GM12873 (cell line): ENCODE data around the gene SCYL2.

Experiments
- TF ChIP-seq, protein P1 (sequence below): IDR thresholded peaks from 2 replicates; pipeline ENCODE4 v1.5.1; 2012; ENCODE audit warnings: low read depth, mild to moderate bottlenecking, moderate library complexity, low read length, control low read depth; ENCODE audit not compliant: insufficient read depth; ENCODE audit errors: missing control alignments

SCYL2 gene, protein sequence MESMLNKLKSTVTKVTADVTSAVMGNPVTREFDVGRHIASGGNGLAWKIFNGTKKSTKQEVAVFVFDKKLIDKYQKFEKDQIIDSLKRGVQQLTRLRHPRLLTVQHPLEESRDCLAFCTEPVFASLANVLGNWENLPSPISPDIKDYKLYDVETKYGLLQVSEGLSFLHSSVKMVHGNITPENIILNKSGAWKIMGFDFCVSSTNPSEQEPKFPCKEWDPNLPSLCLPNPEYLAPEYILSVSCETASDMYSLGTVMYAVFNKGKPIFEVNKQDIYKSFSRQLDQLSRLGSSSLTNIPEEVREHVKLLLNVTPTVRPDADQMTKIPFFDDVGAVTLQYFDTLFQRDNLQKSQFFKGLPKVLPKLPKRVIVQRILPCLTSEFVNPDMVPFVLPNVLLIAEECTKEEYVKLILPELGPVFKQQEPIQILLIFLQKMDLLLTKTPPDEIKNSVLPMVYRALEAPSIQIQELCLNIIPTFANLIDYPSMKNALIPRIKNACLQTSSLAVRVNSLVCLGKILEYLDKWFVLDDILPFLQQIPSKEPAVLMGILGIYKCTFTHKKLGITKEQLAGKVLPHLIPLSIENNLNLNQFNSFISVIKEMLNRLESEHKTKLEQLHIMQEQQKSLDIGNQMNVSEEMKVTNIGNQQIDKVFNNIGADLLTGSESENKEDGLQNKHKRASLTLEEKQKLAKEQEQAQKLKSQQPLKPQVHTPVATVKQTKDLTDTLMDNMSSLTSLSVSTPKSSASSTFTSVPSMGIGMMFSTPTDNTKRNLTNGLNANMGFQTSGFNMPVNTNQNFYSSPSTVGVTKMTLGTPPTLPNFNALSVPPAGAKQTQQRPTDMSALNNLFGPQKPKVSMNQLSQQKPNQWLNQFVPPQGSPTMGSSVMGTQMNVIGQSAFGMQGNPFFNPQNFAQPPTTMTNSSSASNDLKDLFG

DNA sequence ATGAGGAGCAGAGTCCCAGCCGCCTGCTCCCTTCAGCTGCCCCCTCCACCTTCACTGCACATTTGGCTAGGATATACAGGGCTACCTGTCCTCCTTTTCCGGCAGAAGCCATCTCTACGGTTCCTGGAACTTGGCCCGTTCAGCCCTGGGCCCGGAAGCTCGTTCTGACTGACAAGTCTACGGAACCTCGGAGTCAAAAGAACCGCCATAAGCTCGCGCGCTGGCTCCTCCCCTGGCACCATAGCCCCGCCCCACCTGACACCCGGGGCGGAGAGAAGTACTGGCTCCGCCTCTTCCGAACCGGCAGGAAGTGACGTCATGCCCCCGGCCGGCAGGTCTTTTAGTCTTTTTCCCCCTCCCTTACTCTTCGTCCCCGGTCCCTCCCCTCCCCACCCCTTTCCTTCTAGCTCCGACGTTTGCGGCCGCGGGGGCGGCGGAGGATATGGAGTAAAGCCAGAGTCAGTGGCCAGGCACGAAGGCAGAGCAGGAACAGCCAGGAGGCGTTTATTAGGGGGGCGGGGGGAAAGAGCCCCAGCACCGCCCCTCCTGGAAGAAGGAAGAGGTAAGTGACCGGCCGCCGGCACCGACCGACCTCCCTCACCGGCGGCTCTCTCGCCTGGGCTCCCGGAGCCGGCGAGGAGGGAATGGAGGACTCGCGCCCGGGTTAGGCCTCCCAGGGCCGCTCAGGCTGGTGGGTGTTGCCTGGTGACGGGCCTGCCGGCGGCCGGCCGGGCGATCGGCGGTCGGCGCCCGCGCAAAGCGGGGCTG, at the start of gene SCYL2, which contains the start of gene DEPDC4:
Gene SCYL2 (plus strand): TSS at position 343 of the 768 bp plus-strand sequence. CDS start 15,794 bp downstream, outside the sequence.
Gene DEPDC4 (minus strand): TSS at position 245 of the 768 bp plus-strand sequence. CDS start 3 bp downstream, at position 242.
- TF ChIP-seq, protein P1, sequence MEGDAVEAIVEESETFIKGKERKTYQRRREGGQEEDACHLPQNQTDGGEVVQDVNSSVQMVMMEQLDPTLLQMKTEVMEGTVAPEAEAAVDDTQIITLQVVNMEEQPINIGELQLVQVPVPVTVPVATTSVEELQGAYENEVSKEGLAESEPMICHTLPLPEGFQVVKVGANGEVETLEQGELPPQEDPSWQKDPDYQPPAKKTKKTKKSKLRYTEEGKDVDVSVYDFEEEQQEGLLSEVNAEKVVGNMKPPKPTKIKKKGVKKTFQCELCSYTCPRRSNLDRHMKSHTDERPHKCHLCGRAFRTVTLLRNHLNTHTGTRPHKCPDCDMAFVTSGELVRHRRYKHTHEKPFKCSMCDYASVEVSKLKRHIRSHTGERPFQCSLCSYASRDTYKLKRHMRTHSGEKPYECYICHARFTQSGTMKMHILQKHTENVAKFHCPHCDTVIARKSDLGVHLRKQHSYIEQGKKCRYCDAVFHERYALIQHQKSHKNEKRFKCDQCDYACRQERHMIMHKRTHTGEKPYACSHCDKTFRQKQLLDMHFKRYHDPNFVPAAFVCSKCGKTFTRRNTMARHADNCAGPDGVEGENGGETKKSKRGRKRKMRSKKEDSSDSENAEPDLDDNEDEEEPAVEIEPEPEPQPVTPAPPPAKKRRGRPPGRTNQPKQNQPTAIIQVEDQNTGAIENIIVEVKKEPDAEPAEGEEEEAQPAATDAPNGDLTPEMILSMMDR, result no peak

DNA sequence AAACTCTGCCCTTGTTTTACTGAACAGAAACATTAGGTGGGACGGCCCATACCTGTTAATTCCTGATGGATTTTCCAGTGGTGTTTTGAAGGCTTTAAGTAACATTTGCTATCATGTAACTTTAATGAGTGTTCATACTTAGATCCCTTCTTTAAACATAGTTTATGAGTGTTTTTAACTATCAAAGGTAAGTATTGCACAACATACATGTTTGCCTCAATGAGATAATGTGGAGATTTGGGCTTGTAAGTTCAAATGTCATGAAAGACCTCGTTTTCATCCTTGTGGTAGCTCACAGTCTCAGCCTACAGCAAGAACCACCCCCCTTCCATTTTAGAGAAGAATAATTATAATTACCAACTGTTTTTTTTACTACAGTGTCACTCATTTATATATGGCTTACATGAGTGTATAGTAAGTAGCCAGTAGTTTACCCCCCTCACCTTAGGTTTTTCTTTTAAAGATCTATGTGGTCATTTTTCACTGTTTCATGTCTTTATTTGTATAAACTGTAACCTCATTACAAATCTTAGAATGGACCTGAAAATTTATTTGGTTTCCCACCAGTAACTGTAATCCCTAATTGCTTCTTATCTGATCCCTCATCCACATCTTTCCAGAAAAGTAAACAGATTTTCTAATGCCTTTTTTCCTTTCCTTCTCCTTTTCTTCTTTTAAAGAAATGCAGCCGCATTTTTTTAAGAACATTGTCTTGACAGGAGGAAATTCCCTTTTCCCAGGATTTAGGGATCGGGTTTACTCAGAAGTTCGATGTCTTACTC, 47.5 kb upstream of the SCYL2 start:
- TF ChIP-seq, protein P1, result no peak

DNA sequence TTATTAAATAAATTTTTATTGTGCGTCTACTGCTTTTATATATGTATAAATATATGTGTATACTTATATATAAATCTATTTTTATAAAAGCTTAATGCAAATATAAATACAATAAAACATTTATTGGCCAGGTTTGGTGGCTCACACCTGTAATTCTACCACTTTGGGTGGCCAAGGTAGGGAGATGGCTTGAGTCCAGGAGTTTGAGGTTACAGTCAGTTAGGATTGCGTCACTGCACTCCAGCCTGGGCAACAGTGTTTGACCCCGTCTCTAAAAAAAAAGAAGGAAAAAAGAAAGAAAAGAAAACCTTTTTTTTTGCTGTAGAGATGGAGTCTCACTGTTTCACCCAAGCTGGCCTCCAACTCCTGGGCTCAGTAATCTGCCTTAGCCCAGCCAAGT, 45.5 kb upstream of the SCYL2 start:
- TF ChIP-seq, protein P1, result no peak

DNA sequence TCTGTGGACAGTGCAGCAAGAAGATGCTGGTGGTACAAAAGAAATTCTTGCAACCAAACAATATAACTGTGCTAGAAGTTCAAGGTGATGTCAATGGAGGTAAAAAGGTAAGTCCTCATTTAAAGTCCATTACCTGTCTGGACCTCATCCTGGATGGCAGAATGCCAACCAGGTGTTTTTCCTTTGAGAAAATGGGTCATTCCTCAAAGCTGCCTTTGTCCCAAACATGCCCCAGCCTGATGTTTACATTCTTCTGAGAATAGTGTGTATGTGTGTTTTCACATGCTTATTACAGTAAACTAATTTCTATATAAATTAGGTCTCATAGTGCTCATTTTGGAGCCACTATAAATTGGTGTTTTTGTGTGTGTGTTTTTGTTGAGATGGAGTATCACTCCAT, 41.5 kb upstream of the SCYL2 start:
- TF ChIP-seq, protein P1, result no peak

DNA sequence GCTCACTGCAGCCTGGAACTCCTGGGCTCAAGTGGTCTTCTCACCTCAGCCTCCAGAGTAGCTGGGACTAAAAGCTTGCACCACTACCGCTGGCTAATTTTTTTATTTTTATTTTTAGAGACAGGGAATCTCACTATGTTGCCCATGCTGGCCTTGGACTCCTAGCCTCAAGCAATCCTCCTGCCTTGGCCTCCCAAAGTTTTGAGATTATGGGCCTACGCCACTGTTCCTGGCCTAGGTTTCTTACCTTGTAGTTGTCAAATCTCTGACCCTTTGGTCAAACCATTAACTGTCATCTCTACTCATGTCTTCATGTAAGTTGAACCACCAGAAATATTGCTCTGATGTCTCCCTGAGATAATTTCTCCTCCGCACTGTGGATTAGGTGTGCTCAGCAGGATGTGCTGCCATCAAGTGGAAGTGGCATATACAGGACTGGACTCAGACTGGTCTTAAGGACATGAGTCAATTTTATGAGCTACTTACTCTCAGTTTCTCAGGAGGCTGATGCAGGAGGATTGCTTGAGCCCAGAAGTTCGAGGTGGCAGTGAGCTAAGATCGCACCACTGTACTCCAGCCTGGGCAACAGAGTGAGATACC, 37.8 kb upstream of the SCYL2 start:
- TF ChIP-seq, protein P1, result no peak

DNA sequence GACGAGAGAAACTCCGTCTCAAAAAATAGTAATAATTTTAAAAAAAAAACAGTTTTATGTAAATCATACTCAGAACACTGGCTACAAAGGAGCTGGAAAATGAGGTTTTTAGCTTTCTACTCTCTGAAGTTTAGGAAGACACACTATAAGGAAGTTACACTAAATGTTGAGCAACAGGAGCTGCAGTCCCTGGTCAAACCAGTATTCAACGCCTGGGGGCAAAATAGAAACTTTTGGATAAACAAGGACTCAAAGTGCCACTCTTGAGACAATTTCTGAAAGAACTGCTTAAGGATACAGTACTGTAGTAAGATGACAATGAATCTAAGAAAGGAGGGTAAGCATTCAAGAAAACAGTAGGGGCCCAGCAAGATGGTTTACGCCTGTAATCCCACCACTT, 37.1 kb upstream of the SCYL2 start:
- TF ChIP-seq, protein P1, result no peak
